Measurements from ENCODE around the gene CLK4. TPM values are rescaled to one million over a fixed set of nuclear protein-coding genes. Genes with fewer than 3 reads are reported as not detected.

Gene CLK4
- total RNA-seq, 1 donor from 2014 or later = 25.6 TPM

- no peak overlapping the region for H3K27ac ChIP-seq (ENCODE audit: low read depth, low read length)
- no peak overlapping the region for H3K9ac ChIP-seq (ENCODE audit: low read depth in 1 of 3, low read length in 3 of 3)
- peaks cover 0 to 3% (median 0%) of the 10 kb centered on the region in 3 donors for H3K36me3 ChIP-seq (ENCODE audit: control insufficient read depth in 3 of 3, insufficient read depth in 3 of 3, low read length in 3 of 3)
- H3K4me3 ChIP-seq (ENCODE audit: low read length in 3 of 3) = no peak overlapping the region
- peaks cover 20 to 33% (median 24%) of the 10 kb centered on the region in 3 donors for H3K27me3 ChIP-seq (ENCODE audit: control insufficient read depth in 3 of 3, insufficient read depth in 3 of 3, low read length in 3 of 3)
- peaks cover 0 to 4% (median 0%) of the 10 kb centered on the region in 3 donors for H3K4me1 ChIP-seq (ENCODE audit: control insufficient read depth in 3 of 3, insufficient read depth in 3 of 3, low read length in 3 of 3)
- H3K9me3 ChIP-seq (ENCODE audit: control insufficient read depth in 3 of 3, low read length in 3 of 3) = peaks cover 0 to 3% (median 0%) of the 10 kb centered on the region in 3 donors
These were observed 45.2 kb downstream of the CLK4 start for GRCh38 chr5:178581621-178582020.

DNA sequence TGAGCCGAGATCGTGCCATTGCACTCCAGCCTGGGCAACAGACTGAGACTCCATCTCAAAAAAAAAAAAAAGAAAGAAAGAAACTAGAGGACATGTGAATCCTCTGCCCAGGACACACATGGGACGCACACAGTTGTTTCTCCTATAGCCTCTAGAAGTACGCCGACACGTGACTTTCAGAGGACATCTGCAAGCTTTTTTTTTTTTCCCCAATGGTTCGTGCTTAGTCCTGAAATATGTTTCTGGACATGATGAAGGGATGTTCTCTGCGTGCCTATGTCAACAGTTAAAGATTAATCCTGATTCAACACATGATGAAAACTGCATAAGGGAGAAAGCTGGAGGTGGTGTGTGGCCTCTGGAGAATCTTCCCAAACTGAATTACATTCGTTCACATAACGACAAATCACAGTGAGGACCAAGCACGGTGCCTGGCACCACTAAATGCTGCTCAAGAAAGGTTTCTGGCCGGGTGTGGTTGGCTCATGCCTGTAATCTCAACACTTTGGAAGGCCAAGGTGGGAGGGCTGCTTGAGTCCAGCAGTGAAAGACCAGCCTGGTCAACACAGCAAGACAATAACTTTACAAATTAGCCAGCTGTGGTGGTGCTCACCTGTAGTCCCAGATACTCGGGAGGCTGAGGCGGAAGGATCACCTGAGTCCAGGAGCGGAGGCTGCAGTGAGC lies 46.4 kb downstream of the CLK4 start:
- Histone ChIP-seq H3K4me1 (ENCODE audit: control insufficient read depth in 3 of 3, insufficient read depth in 3 of 3, low read length in 3 of 3) (peaks cover 0 to 4% (median 0%) of the 10 kb centered on the region in 3 donors), H3K9me3 (ENCODE audit: control insufficient read depth in 3 of 3, low read length in 3 of 3) (peaks cover 0 to under 1% (median 0%) of the 10 kb centered on the region in 3 donors), H3K4me3 (ENCODE audit: low read length in 3 of 3) (no peak overlapping the region), H3K9ac (ENCODE audit: low read depth in 1 of 3, low read length in 3 of 3) (no peak overlapping the region), H3K27me3 (ENCODE audit: control insufficient read depth in 3 of 3, insufficient read depth in 3 of 3, low read length in 3 of 3) (peaks cover 28 to 40% (median 32%) of the 10 kb centered on the region in 3 donors), H3K36me3 (ENCODE audit: control insufficient read depth in 3 of 3, insufficient read depth in 3 of 3, low read length in 3 of 3) (peaks cover 0 to under 1% (median 0%) of the 10 kb centered on the region in 3 donors), H3K27ac (ENCODE audit: low read depth, low read length) (no peak overlapping the region)

- Histone ChIP-seq H3K4me1 (ENCODE audit: control insufficient read depth in 3 of 3, insufficient read depth in 3 of 3, low read length in 3 of 3) (no peaks in the 10 kb centered on the region), H3K9me3 (ENCODE audit: control insufficient read depth in 3 of 3, low read length in 3 of 3) (no peaks in the 10 kb centered on the region), H3K36me3 (ENCODE audit: control insufficient read depth in 3 of 3, insufficient read depth in 3 of 3, low read length in 3 of 3) (no peaks in the 10 kb centered on the region), H3K9ac (ENCODE audit: low read depth in 1 of 3, low read length in 3 of 3) (no peak overlapping the region), H3K4me3 (ENCODE audit: low read length in 3 of 3) (peak overlapping the region in 1 of 3 donors; percentile 13), H3K27me3 (ENCODE audit: control insufficient read depth in 3 of 3, insufficient read depth in 3 of 3, low read length in 3 of 3) (peaks cover 30 to 42% (median 34%) of the 10 kb centered on the region in 3 donors), H3K27ac (ENCODE audit: low read depth, low read length) (no peak overlapping the region)
These were observed 48.9 kb downstream of the CLK4 start for GRCh38 chr5:178577944-178578343.

- no peaks in the 10 kb centered on the region for H3K36me3 ChIP-seq (ENCODE audit: control insufficient read depth in 3 of 3, insufficient read depth in 3 of 3, low read length in 3 of 3)
- peaks cover 0 to 4% (median 0%) of the 10 kb centered on the region in 3 donors for H3K9me3 ChIP-seq (ENCODE audit: control insufficient read depth in 3 of 3, low read length in 3 of 3)
- H3K27ac ChIP-seq (ENCODE audit: low read depth, low read length) = no peak overlapping the region
- no peak overlapping the region for H3K4me3 ChIP-seq (ENCODE audit: low read length in 3 of 3)
- peak overlapping the region in 1 of 3 donors; percentile 25 for H3K9ac ChIP-seq (ENCODE audit: low read depth in 1 of 3, low read length in 3 of 3)
- no peaks in the 10 kb centered on the region for H3K4me1 ChIP-seq (ENCODE audit: control insufficient read depth in 3 of 3, insufficient read depth in 3 of 3, low read length in 3 of 3)
- H3K27me3 ChIP-seq (ENCODE audit: control insufficient read depth in 3 of 3, insufficient read depth in 3 of 3, low read length in 3 of 3) = peaks cover 30 to 42% (median 34%) of the 10 kb centered on the region in 3 donors
These were observed 49.4 kb downstream of the CLK4 start for GRCh38 chr5:178577376-178577839.

DNA sequence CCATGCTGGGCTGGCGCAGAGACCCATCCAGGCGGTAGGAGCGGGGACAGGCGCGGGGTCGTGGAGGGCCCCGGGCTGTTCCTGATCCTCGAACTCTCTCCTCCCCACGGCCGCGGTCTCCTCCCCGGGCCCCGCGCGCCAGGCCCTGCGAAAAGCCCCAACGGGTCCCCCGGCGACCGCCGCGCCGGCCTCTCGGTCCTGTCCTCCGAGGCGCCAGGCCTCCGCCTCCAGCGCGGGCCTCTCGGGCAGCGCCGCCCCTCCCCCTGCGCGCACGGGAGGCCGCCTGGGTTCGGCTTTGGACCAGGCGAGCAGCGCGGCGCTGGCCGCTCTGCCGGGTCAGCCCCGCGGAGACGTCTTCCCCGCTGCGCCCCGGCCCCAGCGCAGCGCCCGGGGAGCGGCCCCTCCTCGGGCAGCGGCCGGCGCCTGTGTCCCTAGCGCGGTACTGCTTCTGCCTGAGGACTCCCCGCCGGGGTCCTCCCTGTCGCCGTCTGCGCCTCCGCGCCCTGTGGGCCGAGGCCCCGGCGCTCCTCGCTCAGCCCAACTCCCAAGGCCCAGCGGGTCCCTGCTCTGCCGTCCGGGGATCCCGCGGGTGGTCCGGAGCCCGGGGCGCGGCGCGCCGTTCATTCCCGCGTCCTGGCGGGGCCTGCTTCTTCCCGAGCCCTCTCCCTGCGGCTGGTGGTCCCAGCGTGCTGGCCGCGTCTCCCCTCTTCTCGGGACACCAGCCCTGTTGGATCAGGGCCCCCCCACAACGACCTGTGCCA lies 50.1 kb downstream of the CLK4 start:
- Histone ChIP-seq H3K27me3 (ENCODE audit: control insufficient read depth in 3 of 3, insufficient read depth in 3 of 3, low read length in 3 of 3) (peaks cover 30 to 42% (median 34%) of the 10 kb centered on the region in 3 donors), H3K4me1 (ENCODE audit: control insufficient read depth in 3 of 3, insufficient read depth in 3 of 3, low read length in 3 of 3) (no peaks in the 10 kb centered on the region), H3K27ac (ENCODE audit: low read depth, low read length) (no peak overlapping the region), H3K9me3 (ENCODE audit: control insufficient read depth in 3 of 3, low read length in 3 of 3) (peaks cover 0 to 4% (median 0%) of the 10 kb centered on the region in 3 donors), H3K4me3 (ENCODE audit: low read length in 3 of 3) (no peak overlapping the region), H3K36me3 (ENCODE audit: control insufficient read depth in 3 of 3, insufficient read depth in 3 of 3, low read length in 3 of 3) (no peaks in the 10 kb centered on the region), H3K9ac (ENCODE audit: low read depth in 1 of 3, low read length in 3 of 3) (peak overlapping the region in 1 of 3 donors; percentile 25)

- no peak overlapping the region for H3K9ac ChIP-seq (ENCODE audit: low read depth in 1 of 3, low read length in 3 of 3)
- H3K9me3 ChIP-seq (ENCODE audit: control insufficient read depth in 3 of 3, low read length in 3 of 3) = peaks cover 0 to 6% (median 0%) of the 10 kb centered on the region in 3 donors
- no peaks in the 10 kb centered on the region for H3K36me3 ChIP-seq (ENCODE audit: control insufficient read depth in 3 of 3, insufficient read depth in 3 of 3, low read length in 3 of 3)
- peaks cover 29% of the 10 kb centered on the region in 3 donors for H3K27me3 ChIP-seq (ENCODE audit: control insufficient read depth in 3 of 3, insufficient read depth in 3 of 3, low read length in 3 of 3)
- no peak overlapping the region for H3K4me3 ChIP-seq (ENCODE audit: low read length in 3 of 3)
- H3K27ac ChIP-seq (ENCODE audit: low read depth, low read length) = no peak overlapping the region
- H3K4me1 ChIP-seq (ENCODE audit: control insufficient read depth in 3 of 3, insufficient read depth in 3 of 3, low read length in 3 of 3) = no peaks in the 10 kb centered on the region
These were observed 53.6 kb downstream of the CLK4 start for GRCh38 chr5:178573216-178573615.

GRCh38 chr5:178572617-178573016 lies 54.2 kb downstream of the CLK4 start:
- H3K27me3 ChIP-seq (ENCODE audit: control insufficient read depth in 3 of 3, insufficient read depth in 3 of 3, low read length in 3 of 3) = peaks cover 23% of the 10 kb centered on the region in 3 donors

DNA sequence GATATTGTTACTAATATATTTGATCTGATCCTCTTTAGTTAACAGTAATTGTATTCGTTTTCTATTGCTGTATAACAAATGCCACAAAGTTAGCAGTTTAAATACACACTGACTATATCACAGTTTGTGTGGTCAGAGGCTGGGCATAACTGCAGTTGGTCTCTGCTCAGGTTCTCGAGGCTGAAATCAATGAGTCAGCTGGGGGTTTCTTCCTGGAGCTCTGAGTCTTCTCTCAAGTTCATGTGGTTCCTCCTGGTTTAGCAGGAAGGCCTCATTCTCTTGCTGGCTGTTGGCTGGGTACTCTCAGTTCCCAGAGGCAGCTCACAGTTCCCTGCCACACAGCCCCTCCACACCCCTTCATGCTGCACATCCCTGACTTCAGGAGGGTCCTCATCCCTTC lies 57.4 kb downstream of the CLK4 start:
- Histone ChIP-seq H3K9ac (ENCODE audit: low read depth in 1 of 3, low read length in 3 of 3) (no peak overlapping the region), H3K36me3 (ENCODE audit: control insufficient read depth in 3 of 3, insufficient read depth in 3 of 3, low read length in 3 of 3) (no peaks in the 10 kb centered on the region), H3K4me1 (ENCODE audit: control insufficient read depth in 3 of 3, insufficient read depth in 3 of 3, low read length in 3 of 3) (no peaks in the 10 kb centered on the region), H3K4me3 (ENCODE audit: low read length in 3 of 3) (no peak overlapping the region), H3K27me3 (ENCODE audit: control insufficient read depth in 3 of 3, insufficient read depth in 3 of 3, low read length in 3 of 3) (peaks cover 0 to 4% (median 0%) of the 10 kb centered on the region in 3 donors), H3K9me3 (ENCODE audit: control insufficient read depth in 3 of 3, low read length in 3 of 3) (peaks cover 0 to 6% (median 0%) of the 10 kb centered on the region in 3 donors), H3K27ac (ENCODE audit: low read depth, low read length) (no peak overlapping the region)

More at GRCh38 chr5:178572617-178573016, 54.2 kb downstream of the CLK4 start:
- no peak overlapping the region for H3K4me3 ChIP-seq (ENCODE audit: low read length in 3 of 3)
- H3K9me3 ChIP-seq (ENCODE audit: control insufficient read depth in 3 of 3, low read length in 3 of 3) = peaks cover 0 to 6% (median 0%) of the 10 kb centered on the region in 3 donors
- no peaks in the 10 kb centered on the region for H3K36me3 ChIP-seq (ENCODE audit: control insufficient read depth in 3 of 3, insufficient read depth in 3 of 3, low read length in 3 of 3)
- H3K27ac ChIP-seq (ENCODE audit: low read depth, low read length) = no peak overlapping the region
- no peaks in the 10 kb centered on the region for H3K4me1 ChIP-seq (ENCODE audit: control insufficient read depth in 3 of 3, insufficient read depth in 3 of 3, low read length in 3 of 3)
- no peak overlapping the region for H3K9ac ChIP-seq (ENCODE audit: low read depth in 1 of 3, low read length in 3 of 3)

DNA sequence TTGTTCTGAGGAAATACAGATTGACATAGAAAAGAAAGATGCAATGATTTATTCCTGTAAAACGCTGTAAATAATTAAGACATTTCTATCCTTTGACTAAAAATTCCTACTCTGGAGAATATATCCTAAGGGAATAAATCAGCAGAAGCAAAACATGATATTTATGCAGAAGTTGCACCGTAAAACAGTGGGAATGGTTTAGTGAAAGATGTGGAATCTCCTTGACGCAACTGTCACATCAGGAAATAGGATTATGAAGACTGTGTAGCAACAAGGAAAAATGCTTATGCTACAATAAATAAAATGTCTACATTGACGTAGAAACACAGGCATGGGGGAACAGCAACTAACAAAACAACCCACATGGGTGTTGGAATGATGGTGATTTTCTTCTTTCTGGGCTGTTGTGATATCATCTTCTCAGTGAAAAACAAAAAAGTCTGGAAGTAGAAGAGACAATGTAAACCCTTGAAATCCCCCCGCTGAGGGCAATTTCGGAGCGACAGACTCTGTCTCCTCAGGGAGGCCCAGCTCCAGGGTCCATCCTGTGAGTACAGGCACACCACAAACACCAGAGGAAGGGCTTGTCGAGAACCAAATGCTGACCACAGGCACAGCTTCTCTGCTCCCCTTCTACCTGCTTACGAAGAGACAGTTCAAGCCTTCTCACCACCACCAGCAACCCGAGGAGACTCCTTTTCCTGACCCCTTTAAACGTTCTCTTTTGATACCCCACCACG lies 61.9 kb downstream of the CLK4 start:
- H3K4me3 ChIP-seq (ENCODE audit: low read length in 3 of 3) = no peak overlapping the region
- no peak overlapping the region for H3K9ac ChIP-seq (ENCODE audit: low read depth in 1 of 3, low read length in 3 of 3)
- no peaks in the 10 kb centered on the region for H3K4me1 ChIP-seq (ENCODE audit: control insufficient read depth in 3 of 3, insufficient read depth in 3 of 3, low read length in 3 of 3)
- no peak overlapping the region for H3K27ac ChIP-seq (ENCODE audit: low read depth, low read length)
- peaks cover 0 to 8% (median 0%) of the 10 kb centered on the region in 3 donors for H3K27me3 ChIP-seq (ENCODE audit: control insufficient read depth in 3 of 3, insufficient read depth in 3 of 3, low read length in 3 of 3)
- H3K36me3 ChIP-seq (ENCODE audit: control insufficient read depth in 3 of 3, insufficient read depth in 3 of 3, low read length in 3 of 3) = no peaks in the 10 kb centered on the region
- peaks cover 0 to 2% (median 0%) of the 10 kb centered on the region in 3 donors for H3K9me3 ChIP-seq (ENCODE audit: control insufficient read depth in 3 of 3, low read length in 3 of 3)
